T47D (cell line): Measurements from ENCODE around the gene LRRC37A.
"Not testable (repeated sequence)": the region's sequence is repeated elsewhere in the genome, so short reads cannot be mapped to it uniquely, and the experiment has no call there.

Experiments
- DNase-seq, 2 experiments: peaks; one replicate each; pipeline versions ENCODE4 v3.0.0 to v3.0.0-alpha.2; 2011 to 2012; ENCODE audit warnings: low read depth in 1 of 2, low spot score in 1 of 2
- JUND ChIP-seq: IDR thresholded peaks from 2 replicates; pipeline ENCODE4 v1.6.1; 2012; ENCODE audit warnings: low read depth
- in situ Hi-C: cut with HindIII; loops from 2 replicates; pipeline ENCODE4 v1.10.0; 2016; ENCODE audit warnings: low sequenced_read_pairs, low pct_unique_long_range_greater_than_20kb

The LRRC37A gene

DNA sequence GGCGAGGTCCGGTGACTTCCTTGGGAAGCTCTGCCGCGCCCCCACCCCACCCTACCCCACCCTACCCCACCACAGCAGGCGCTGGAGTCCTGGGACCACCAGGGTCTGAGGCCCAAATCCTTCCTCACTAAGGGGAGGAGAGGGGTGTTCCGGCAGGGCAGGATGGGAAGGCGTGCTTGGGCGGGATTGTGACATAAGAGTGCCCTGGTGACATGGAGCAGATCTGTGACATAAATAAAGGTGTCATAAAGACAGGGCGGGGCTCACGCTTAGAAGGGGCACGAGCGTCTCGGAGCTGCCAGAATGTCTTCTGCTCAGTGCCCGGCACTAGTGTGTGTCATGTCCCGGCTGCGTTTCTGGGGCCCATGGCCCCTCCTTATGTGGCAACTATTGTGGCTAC is at the start of gene LRRC37A:
TSS of gene LRRC37A (plus strand) at position 301 of the 400 bp plus-strand sequence. CDS start at position 304, 3 bp downstream.
- in situ Hi-C loops, DNase-seq: not testable (repeated sequence)

GRCh38 chr17:46249153-46249552 is 45.8 kb upstream of the LRRC37A start:
- in situ Hi-C loops, DNase-seq: not testable (repeated sequence)

DNA sequence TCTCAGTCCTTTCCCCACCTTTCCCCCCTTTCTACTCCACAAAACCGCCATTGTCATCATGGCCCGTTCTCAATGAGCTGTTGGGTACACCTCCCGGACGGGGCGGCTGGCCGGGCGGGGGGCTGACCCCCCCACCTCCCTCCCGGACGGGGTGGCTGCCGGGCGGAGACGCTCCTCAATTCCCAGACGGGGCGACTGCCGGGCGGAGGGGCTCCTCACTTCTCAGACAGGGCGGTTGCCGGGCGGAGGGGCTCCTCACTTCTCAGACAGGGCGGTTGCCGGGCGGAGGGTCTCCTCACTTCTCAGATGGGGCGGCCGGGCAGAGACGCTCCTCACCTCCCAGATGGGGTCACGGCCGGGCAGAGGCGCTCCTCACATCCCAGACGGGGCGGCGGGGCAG is 42.1 kb upstream of the LRRC37A start:
- in situ Hi-C loops, DNase-seq: not testable (repeated sequence)

DNA sequence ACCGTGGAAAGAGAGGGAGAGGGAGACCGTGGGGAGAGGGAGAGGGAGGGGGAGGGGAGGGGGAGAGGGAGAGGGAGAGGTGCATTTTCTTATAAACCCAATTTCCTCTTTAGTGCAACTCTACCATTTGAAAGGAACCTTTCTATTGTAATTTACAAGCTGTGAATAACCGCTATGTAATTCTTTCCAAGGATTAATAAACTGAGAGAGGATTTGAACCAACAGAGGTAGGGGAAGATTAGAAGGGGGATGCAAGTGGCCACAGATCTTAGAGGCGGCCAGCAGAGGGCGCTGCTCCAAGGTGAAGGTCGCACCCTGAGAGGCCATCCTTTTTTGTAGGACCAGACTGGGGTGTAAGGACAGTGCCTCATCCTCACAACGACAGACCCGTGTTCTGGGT is 41.2 kb upstream of the LRRC37A start:
- in situ Hi-C loops, result not testable (repeated sequence)

GRCh38 chr17:46254215-46254614 is 40.7 kb upstream of the LRRC37A start:
- in situ Hi-C loops, result not testable (repeated sequence)

More for the DNA sequence above, 41.2 kb upstream of the LRRC37A start:
- DNase-seq, result peak; percentile 77 to 79

GRCh38 chr17:46256369-46256768 is 38.6 kb upstream of the LRRC37A start:
- in situ Hi-C loops, DNase-seq: not testable (repeated sequence)

More at GRCh38 chr17:46254215-46254614, 40.7 kb upstream of the LRRC37A start:
- DNase-seq, result not testable (repeated sequence)

DNA sequence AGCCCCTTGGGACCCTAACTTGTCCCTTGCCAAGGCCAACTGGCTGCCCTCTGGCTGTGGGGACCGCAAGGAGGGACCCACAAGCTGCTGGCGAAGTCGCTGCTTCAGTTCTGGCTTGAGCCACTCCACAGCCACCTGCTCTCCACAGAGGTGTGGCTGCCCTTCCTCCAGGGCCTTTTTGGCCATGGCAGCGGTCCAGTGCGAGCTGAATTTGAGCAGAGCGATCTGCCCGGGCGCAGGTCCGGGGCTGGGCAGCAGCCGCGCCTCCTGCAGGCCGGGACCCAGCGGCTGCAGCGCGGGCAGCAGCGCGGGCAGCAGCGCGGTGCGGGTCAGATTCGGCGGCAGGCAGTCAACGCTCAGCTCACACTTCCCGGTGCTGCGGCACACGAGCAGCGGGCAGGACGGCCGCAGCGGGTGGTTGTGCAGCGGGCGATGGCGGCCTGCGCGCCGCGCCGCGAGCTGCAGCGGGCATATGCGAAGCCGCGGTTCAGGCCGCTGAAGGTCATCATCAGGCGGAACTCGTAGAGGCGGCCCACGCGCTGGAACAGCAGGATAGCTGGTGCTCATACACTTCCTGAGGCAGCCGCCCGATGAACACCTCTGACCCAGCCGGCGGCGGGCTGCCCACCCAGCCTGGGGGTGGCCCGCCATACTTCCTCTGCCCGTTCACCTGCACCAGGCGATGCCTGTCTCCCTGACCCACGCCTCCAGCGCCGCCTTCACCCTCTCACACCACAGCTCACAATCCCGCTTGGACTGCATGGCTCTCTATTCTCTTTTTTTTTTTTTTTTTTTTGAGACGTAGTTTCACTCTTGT is 34.9 kb upstream of the LRRC37A start:
- in situ Hi-C loops, result not testable (repeated sequence)
- DNase-seq, result peak in 1 of 2 experiments; percentile 66

GRCh38 chr17:46262271-46262670 is 32.7 kb upstream of the LRRC37A start:
- no peak for TF ChIP-seq JUND
- DNase-seq, result no peak
- in situ Hi-C loops, result no loop called here

DNA sequence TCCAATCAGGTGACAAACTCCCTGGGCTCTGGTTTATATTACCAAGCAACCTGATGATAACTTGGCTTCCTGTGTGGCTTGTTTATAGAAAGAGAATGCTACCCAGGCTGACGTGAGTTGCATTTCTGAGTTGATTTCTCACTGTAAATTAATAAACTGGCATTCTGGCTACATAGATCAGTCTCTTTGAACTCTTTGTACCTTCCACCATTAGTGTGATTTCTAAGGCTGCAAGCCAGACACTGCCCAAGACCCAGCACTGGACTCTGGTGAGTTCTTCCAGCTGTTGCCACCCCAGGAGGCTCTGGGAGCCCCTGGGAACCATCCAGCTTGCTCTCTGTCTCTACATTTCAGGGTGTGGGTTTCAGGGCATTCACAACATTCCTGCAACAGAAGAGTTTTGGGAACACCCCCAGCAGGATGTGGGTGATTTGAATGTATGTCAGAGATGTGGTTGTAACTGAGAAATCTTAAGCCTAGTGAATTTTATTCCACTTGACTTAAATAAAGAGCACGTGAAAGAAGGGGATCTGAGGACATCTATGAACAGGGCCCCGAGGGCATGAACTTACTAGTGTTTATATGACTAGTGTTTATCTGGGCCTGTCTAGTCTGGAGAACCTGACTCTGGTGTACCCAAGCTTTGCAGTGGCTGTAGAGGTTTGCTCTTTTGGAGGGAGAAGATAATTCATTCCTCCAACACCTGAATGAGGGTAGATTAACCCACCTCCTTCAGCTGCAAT is 30.3 kb upstream of the LRRC37A start:
- in situ Hi-C loops, result no loop called here
- TF ChIP-seq JUND, result no peak
- DNase-seq, result peak; percentile 77 to 79

DNA sequence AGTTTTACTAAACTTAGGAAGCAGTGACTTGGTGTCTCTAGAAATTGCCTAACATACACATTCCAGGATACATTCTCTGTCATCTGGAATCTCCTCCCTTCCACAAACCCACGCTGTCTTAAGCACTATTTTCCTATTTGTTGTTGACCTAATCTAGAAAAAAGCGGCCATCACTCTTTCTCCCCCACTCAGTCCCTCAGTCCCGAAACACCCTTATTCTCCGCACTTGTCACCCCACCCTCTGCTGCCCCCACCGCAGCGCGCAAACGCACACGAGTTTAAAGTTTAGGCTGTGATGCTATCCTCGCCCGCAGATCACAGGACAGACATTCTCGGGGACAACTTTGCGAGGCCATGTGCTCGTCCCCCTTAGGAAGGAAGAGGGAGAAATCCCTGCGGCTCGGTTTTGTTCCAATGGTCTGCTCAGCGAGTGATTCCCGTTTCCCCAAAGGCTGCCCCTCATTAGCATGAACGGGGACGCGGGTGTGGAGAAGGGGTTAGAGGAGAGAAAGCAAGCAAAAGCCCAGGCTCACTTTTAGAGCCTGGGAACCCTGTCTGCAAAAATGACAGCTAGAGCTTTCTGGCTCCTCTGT is 28.8 kb upstream of the LRRC37A start:
- DNase-seq, in situ Hi-C loops: not testable (repeated sequence)

GRCh38 chr17:46266656-46267544 is 28.0 kb upstream of the LRRC37A start:
- peak; percentile 96 to 98 for DNase-seq
- in situ Hi-C loops, result no loop called here
- TF ChIP-seq JUND, result no peak

DNA sequence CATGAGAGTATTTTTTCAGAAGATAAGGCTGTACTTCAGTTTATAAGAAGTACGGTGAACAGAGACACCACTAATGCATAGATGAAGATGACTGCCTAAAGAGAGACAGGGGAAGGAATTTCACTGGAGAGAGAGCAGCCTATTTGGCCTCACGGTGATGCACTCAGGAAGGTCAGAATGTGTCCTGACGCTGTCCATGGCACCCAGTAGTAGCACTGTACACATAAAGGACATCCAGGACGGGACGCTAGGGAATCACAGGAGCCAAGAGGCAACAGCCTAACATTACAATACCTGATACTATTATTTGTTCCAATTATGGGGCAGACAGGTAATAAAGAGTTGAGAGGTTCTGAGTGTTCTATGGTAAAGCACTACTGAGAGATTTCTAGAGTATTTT is 24.9 kb upstream of the LRRC37A start:
- in situ Hi-C loops, result no loop called here
- TF ChIP-seq JUND, result no peak
- peak in 1 of 2 experiments; percentile 51 for DNase-seq
